ENCODE data around the gene OPCML.

GRCh38 chr11:133160754-133161153 is 371.5 kb downstream of the OPCML start:
- TF ChIP-seq CTCF (conservative IDR thresholded peaks at IDR 0.05 in 1 of 2, IDR thresholded peaks at IDR 0.05 in 1 of 2; ENCODE audit: low read depth in 1 of 2, low read length in 2 of 2) (no peak), EZH2 (IDR thresholded peaks at IDR 0.05; ENCODE audit: low read length, missing control alignments) (no peak)
